Keratinocyte (primary cell): ENCODE measurements around the gene MS4A3. TPM values are rescaled to one million over a fixed set of nuclear protein-coding genes. Genes with fewer than 3 reads are reported as not detected.
"Not testable (repeated sequence)": the region's sequence is repeated elsewhere in the genome, so short reads cannot be mapped to it uniquely, and the experiment has no call there.

Source experiments
- DNase-seq: peaks from one replicate; pipeline ENCODE4 v3.0.0-alpha.2; 2011; ENCODE audit warnings: low read depth, missing footprints, low spot score
- FAIRE-seq: peaks from 2 replicates; lab custom pipeline; 2011; peaks lifted over from hg19 to GRCh38; lab: Jason Lieb, UNC
- H2AFZ ChIP-seq: 2 replicates; pipeline ENCODE4 v1.6.0; 2012; ENCODE audit warnings: low read length, control low read depth, inconsistent platforms; ENCODE audit not compliant: control insufficient read depth
- H3K27ac ChIP-seq: 2 replicates; pipeline ENCODE4 v1.5.1; 2011; ENCODE audit warnings: low read length; ENCODE audit not compliant: control insufficient read depth, insufficient read depth
- H3K27me3 ChIP-seq: 3 replicates; pipeline ENCODE4 v1.6.0; 2011; ENCODE audit warnings: low read length; ENCODE audit not compliant: control insufficient read depth, insufficient read depth; ENCODE audit errors: extremely low read depth
- H3K36me3 ChIP-seq, 2 experiments: 2 replicates in 1 of 2; 3 replicates in 1 of 2; pipeline ENCODE4 v1.5.1; 2011; ENCODE audit warnings: low read length in 2 of 2, mild to moderate bottlenecking in 1 of 2; ENCODE audit not compliant: control insufficient read depth in 2 of 2, insufficient read depth in 2 of 2; ENCODE audit errors: extremely low read depth in 1 of 2
- H3K4me1 ChIP-seq: 3 replicates; pipeline ENCODE4 v1.5.1; 2011; ENCODE audit warnings: low read length; ENCODE audit not compliant: control insufficient read depth, insufficient read depth; ENCODE audit errors: extremely low read depth
- H3K4me2 ChIP-seq: 3 replicates; pipeline ENCODE4 v1.6.0; 2011; ENCODE audit warnings: low read depth, low read length; ENCODE audit not compliant: control insufficient read depth, insufficient read depth; ENCODE audit errors: extremely low read depth
- H3K4me3 ChIP-seq, 3 experiments: fragments of 200-600 bp in 1 of 3; sonication (generic) in 1 of 3; 2 replicates in 2 of 3; 3 replicates in 1 of 3; pipeline ENCODE4 v1.5.1; 2011 to 2016; ENCODE audit warnings: low read length in 3 of 3, mild to moderate bottlenecking in 3 of 3, control low read depth in 2 of 3, inconsistent platforms in 1 of 3, low read depth in 1 of 3, mixed read lengths in 1 of 3, mixed run types in 1 of 3, moderate library complexity in 1 of 3; ENCODE audit not compliant: control insufficient read depth in 2 of 3, insufficient read depth in 2 of 3; ENCODE audit errors: extremely low read depth in 1 of 3
- H3K79me2 ChIP-seq: 2 replicates; pipeline ENCODE4 v1.6.0; 2012; ENCODE audit warnings: low read length; ENCODE audit not compliant: control insufficient read depth, insufficient read depth
- H3K9ac ChIP-seq: 3 replicates; pipeline ENCODE4 v1.6.0; 2011; ENCODE audit warnings: low read length; ENCODE audit not compliant: control insufficient read depth, insufficient read depth; ENCODE audit errors: extremely low read depth
- H3K9me1 ChIP-seq: 3 replicates; pipeline ENCODE4 v1.6.0; 2011; ENCODE audit warnings: low read length; ENCODE audit not compliant: control insufficient read depth, insufficient read depth; ENCODE audit errors: extremely low read depth
- H3K9me3 ChIP-seq: 2 replicates; pipeline ENCODE4 v1.5.1; 2012; ENCODE audit warnings: low read depth, low read length; ENCODE audit not compliant: control insufficient read depth
- H4K20me1 ChIP-seq: 3 replicates; pipeline ENCODE4 v1.6.0; 2011; ENCODE audit warnings: low read length; ENCODE audit not compliant: control insufficient read depth, insufficient read depth; ENCODE audit errors: extremely low read depth
- EZH2 ChIP-seq: IDR thresholded peaks from one replicate; pipeline ENCODE4 v1.6.1; 2012; ENCODE audit warnings: inconsistent platforms, mild to moderate bottlenecking, low read length, moderate library complexity
- dilution Hi-C: fragments of 300-500 bp; cut with MboI; formaldehyde crosslinking; loops from one replicate; pipeline ENCODE4 v1.7.0; 2020; ENCODE audit warnings: low sequenced_read_pairs; ENCODE audit not compliant: extremely low pct_ligation_motif_present
- polyA plus RNA-seq, 5 experiments: library from polyadenylated mRNA; depleted of rRNA in 3 of 5; stranded (reverse) in 3 of 5; stranded (forward) in 1 of 5; unstranded in 1 of 5; fragments of >200 nt; gene quantifications; 1 replicate in 1 of 5; 2 replicates in 3 of 5; 3 replicates in 1 of 5; pipeline versions ENCODE4 v1.2.1 to v1.2.3, GENCODE V29; 2011 to 2012; ENCODE audit warnings: missing spikeins in 2 of 5, low read depth in 1 of 5, low replicate concordance in 1 of 5
- TF ChIP-seq, protein P1 (sequence below), 3 experiments: IDR thresholded peaks in 1 of 3; conservative IDR thresholded peaks in 1 of 3; optimal IDR thresholded peaks in 1 of 3; 2 replicates in 2 of 3; 3 replicates in 1 of 3; pipeline versions ENCODE3 to v1.5.1; 2011; ENCODE audit warnings: low read length in 3 of 3, mild to moderate bottlenecking in 3 of 3, moderate library complexity in 2 of 3, control low read depth in 1 of 3, inconsistent platforms in 1 of 3; ENCODE audit not compliant: insufficient read depth in 2 of 3; ENCODE audit errors: extremely low read depth in 1 of 3

Gene MS4A3
- polyA plus RNA-seq, 1 donor (not counting 4 experiments of a cell fraction or from before 2014, with no cell fraction given): not detected

DNA sequence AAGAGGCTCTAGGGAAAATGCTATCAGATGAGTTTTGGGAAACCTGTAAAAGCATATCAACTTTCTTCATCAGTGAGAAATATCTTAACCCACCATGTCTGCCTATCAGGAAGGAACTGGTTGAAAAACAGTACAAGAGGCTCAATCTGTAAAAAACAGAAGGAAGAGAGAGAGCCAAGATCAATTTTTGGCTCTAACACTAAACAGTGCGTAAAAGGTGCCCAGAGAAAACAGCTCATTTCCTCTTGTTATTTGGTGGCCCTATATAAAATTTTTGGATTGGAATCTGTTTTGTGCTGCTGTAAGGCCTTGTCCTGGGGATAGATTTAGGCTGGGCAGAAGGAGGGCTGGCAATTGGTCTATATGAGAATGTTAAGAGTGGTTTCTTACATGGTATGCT lies 44.1 kb downstream of the MS4A3 start:
- H2AFZ ChIP-seq: no peak overlapping the region
- no peaks in the 10 kb centered on the region for H3K9me1 ChIP-seq
- no peak overlapping the region for H3K4me3 ChIP-seq
- no peak overlapping the region for H3K9ac ChIP-seq
- H3K36me3 ChIP-seq: no peaks in the 10 kb centered on the region
- no peaks in the 10 kb centered on the region for H4K20me1 ChIP-seq
- dilution Hi-C loops: no loop called here
- DNase-seq: no peak
- H3K27ac ChIP-seq: no peak overlapping the region
- no peaks in the 10 kb centered on the region for H3K79me2 ChIP-seq
- no peak overlapping the region for H3K4me2 ChIP-seq
- no peaks in the 10 kb centered on the region for H3K27me3 ChIP-seq
- no peaks in the 10 kb centered on the region for H3K9me3 ChIP-seq
- no peak for FAIRE-seq
- no peaks in the 10 kb centered on the region for H3K4me1 ChIP-seq
- TF ChIP-seq, protein P1, sequence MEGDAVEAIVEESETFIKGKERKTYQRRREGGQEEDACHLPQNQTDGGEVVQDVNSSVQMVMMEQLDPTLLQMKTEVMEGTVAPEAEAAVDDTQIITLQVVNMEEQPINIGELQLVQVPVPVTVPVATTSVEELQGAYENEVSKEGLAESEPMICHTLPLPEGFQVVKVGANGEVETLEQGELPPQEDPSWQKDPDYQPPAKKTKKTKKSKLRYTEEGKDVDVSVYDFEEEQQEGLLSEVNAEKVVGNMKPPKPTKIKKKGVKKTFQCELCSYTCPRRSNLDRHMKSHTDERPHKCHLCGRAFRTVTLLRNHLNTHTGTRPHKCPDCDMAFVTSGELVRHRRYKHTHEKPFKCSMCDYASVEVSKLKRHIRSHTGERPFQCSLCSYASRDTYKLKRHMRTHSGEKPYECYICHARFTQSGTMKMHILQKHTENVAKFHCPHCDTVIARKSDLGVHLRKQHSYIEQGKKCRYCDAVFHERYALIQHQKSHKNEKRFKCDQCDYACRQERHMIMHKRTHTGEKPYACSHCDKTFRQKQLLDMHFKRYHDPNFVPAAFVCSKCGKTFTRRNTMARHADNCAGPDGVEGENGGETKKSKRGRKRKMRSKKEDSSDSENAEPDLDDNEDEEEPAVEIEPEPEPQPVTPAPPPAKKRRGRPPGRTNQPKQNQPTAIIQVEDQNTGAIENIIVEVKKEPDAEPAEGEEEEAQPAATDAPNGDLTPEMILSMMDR (optimal IDR thresholded peaks at IDR 0.05 in 1 of 3, IDR thresholded peaks at IDR 0.05 in 1 of 3, conservative IDR thresholded peaks at IDR 0.05 in 1 of 3; ENCODE audit: extremely low read depth in 1 of 3, insufficient read depth in 2 of 3, low read length in 3 of 3): no peak
- TF ChIP-seq EZH2: no peak

DNA sequence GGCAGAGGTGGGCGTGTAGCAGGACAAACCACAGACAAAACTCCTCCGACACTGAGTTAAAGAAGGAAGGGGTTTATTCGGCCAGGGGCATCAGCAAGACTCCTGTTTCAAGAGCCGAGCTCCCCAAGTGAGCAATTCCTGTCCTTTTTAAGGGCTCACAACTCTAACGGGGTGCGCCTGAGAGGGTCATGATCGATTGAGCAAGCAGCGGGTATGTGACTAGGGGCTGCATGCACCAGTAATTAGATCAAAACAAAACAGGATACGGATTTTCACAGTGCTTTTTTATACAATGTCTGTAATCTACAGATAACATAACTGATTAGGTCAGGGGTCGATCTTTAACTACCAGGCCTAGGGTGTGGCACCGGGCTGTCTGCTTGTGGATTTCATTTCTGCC lies 44.9 kb downstream of the MS4A3 start:
- DNase-seq, H3K4me3 ChIP-seq, H3K9me1 ChIP-seq, dilution Hi-C loops, H3K36me3 ChIP-seq, H3K9ac ChIP-seq, H3K79me2 ChIP-seq, FAIRE-seq, H3K4me1 ChIP-seq, H2AFZ ChIP-seq, H3K27me3 ChIP-seq, H4K20me1 ChIP-seq, H3K27ac ChIP-seq, H3K4me2 ChIP-seq, H3K9me3 ChIP-seq: not testable (repeated sequence)

DNA sequence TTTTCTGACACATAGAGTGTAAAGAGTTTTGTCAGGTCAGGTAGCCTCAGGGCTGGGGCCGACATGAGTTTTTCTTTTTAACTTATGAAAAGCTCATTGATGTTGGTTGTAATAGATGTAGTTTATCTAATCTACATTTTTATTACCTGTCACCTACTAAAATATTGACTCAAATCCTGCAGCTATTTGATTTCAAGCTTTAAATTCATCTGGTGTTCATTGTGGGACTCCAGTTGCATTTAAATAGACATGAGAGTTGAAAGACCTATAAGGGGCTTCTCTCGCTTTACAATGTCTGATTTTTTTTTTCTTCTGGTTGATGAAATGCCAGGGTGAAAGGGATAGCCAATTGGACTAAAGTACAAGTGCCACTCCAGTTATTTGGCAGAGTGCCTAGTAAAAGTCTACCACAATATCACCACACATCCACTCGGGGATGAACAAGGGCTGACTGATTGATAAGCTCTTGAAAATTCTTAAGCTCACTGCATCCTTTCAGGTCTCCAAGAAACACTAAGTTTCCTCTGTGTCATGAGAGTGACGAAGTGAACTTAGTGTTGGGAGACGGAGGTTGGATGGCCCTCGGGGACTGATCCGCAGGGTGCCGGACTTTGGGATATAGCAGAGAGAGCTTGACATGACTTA lies 48.1 kb downstream of the MS4A3 start:
- FAIRE-seq, DNase-seq, H3K27ac ChIP-seq, H3K4me3 ChIP-seq, H2AFZ ChIP-seq, dilution Hi-C loops, H3K9me1 ChIP-seq, H3K9me3 ChIP-seq, H3K9ac ChIP-seq, H3K27me3 ChIP-seq, H3K36me3 ChIP-seq, H3K4me2 ChIP-seq, H3K4me1 ChIP-seq, H3K79me2 ChIP-seq, H4K20me1 ChIP-seq: not testable (repeated sequence)

DNA sequence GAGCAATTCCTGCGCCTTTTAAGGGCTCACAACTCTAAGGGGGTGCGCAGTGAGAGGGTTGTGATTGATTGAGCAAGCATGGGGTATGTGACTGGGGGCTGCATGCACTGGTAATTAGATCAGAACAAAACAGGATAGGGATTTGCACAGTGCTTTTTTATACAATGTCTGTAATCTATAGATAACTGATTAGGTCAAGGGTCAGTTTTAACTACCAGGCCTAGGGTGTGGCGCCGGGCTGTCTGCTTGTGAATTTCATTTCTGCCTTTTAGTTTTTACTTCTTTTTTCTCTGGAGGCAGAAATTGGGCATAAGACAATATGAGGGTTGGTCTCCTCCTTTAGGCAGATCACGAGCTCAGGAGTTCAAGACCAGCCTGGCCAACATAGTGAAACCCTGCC lies 52.2 kb downstream of the MS4A3 start:
- H3K4me2 ChIP-seq, DNase-seq, H3K9me1 ChIP-seq, H4K20me1 ChIP-seq, H3K4me3 ChIP-seq, H3K9me3 ChIP-seq, H3K27me3 ChIP-seq, H3K36me3 ChIP-seq, dilution Hi-C loops, H2AFZ ChIP-seq, FAIRE-seq, H3K79me2 ChIP-seq, H3K27ac ChIP-seq, H3K9ac ChIP-seq, H3K4me1 ChIP-seq: not testable (repeated sequence)
